Right ventricle myocardium superior (tissue), 1 donor: ENCODE measurements around the gene ENTR1. TPM values are rescaled to one million over a fixed set of nuclear protein-coding genes. Genes with fewer than 3 reads are reported as not detected.

Source experiments
- ATAC-seq: fragments of 200-7000 bp; cut with Tn5 transposase; one replicate; pipeline ENCODE4 v1.9.1; 2020; ENCODE audit warnings: mild to moderate bottlenecking; ENCODE audit not compliant: poor library complexity
- DNase-seq: peaks from one replicate; pipeline ENCODE4 v3.0.0-alpha.2; 2020
- intact Hi-C: fragments of 100-400 bp; cut with DNase I; formaldehyde crosslinking; loops from one replicate; pipeline ENCODE4 v1.11.2; 2022
- total RNA-seq: library from RNA; stranded (reverse); fragmentation: NEBNext Ultra II Directional; extraction: Animal tissue kit (Norgen Biotek cat#: 25700); gene quantifications from one replicate; pipeline ENCODE4 v1.2.1, GENCODE V29; 2021
- donor health status: DM: no; HTN: yes; CAD: no; lungs with severe emphysema.

Gene ENTR1
- total RNA-seq, 1 donor from 2014 or later, result 23.3 TPM

DNA sequence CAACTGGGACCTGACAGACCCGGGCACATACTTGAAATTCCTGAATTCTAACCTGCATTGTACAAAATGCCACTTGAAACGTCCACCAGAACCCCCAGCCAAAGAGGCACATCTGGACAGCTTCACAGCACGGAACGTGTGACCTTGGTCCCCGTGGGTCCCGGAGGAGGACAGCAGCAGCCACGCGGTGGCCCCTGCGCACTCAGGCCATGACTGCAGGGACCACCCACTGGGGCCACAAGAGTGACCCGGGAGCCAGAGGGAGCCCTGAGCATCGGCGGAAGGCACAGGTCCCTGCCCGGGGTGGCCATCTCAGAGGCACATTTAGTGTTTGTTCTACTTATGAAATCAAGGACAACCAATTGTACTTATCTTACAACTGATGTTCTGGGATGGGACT lies 8.3 kb downstream of the ENTR1 start:
- DNase-seq (no peak), ATAC-seq (no peak)
- intact Hi-C loops, result no loop called here

DNA sequence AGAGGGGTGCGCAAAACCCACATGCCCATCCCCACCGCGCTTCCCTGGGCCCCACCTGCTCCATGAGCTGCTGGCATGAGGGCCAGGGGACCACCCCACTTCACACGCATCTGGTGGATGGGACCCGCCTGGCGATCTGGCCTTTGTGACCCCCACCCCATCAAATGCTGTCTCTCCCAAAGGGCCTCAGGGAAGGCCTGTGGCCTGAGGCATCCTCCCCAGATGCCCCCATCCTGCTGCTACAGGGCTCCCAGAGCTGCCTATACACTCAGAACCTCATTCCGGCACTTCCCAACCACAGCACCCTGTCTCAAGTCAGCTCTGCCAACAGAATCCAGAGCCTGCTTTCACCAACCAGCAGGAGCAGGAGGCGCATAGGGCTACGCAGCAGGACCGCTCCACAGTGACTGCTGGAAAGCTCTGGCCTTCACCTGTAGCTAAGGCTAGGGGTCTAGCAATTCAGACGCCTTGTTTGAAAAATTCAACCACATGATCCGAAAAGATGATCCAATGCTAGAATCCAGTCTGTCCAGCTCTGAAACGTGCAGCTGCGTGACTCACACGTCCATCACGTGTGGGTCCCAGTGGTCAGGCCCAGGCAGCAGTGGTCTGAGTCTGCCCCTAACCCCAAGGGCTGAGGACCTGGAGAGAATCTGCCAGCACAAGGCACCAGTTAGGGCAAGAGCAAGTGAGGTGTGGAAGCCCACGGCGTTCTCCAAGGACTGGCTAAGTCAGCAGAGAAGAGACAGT lies 9.1 kb downstream of the ENTR1 start:
- intact Hi-C loops, result no loop called here
- DNase-seq (no peak), ATAC-seq (no peak)

DNA sequence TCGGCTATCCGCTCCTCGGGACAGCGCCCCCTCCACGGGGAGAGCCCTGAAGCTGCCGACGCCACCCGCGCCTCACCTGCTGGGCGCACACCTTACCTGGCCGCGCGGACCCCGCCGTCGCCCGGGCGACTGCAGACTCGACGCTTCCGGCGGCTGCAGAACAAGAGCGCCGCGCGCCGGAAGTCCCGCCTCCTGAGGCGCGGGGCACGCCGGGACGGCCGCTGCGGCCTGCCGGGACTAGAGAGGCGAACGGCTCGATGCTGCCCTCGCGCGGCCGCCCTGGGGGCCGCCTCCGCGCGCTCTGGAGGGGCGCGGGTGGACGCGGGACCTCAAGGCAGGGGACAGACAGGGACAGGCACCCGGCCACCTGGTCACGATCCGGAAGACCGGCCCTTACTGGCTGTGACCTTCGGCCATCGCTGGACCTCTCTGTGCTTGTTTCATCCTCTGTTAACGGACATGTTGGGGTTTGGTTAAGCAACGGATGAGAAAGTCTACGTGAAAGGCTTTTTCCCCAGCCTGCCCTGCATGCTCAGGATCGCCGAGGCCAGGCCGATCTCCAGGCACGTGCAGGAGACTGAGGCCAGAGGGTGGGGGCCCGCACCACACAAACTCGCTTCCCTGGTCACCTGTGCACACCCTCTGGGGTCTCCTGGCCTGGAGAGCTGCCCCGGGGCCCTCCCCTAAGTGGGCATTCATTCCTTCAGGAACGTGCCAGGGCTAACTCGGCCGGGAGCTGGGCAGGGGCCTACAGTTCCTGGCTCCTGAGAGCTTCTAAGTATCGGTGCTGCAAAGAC lies 10.2 kb downstream of the ENTR1 start, which contains the start of gene SNAPC4:
TSS of gene SNAPC4 (minus strand) at position 133 of the 797 bp plus-strand sequence. CDS start 1,742 bp downstream, outside the sequence.
- intact Hi-C loops, result no loop called here
- DNase-seq (peak; percentile 94), ATAC-seq (peak; percentile 97)

DNA sequence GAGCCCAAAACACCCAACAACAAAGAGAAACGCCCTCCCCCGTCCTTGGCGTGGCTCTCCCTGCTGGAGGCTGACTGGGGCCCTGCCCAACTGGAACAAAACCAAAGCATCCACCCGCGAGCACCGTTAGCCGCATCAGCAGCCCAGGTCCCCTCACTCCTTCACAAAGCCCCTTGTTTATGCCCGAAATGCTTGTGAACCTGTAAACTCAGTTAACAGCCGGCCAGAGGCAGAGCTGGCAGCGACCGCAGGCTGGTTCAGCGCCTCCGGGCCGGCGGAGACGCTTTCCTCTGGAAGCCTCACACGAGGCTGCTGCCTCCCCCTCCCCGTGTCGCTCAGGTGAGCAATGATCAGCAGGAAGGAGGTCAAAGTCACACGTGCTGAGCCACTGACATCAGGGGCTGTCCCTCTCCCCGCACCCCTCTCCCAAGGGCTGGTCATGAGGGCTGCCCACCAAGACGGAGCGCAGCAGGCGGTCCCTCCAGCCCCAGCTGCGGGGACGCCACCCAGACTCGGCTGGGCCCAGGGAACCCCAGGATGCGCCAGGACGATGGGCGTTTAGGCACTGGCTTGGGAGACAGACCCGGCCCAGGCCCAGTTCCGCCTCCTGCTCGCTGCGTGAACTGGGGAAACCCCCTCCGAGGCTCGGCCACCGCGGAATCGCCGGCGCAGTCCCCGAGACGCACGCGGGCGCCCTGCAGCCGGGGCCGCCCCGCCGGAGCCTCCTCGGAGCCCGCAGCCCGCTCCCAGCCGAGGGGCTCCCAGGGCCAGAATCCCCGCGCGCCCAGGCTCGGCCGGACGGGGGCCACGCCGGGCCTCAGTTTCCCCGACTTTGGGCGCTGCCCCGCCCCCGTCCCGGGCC lies 11.0 kb downstream of the ENTR1 start:
- no peak for DNase-seq
- ATAC-seq, result peak; percentile 3
- intact Hi-C loops, result no loop called here

DNA sequence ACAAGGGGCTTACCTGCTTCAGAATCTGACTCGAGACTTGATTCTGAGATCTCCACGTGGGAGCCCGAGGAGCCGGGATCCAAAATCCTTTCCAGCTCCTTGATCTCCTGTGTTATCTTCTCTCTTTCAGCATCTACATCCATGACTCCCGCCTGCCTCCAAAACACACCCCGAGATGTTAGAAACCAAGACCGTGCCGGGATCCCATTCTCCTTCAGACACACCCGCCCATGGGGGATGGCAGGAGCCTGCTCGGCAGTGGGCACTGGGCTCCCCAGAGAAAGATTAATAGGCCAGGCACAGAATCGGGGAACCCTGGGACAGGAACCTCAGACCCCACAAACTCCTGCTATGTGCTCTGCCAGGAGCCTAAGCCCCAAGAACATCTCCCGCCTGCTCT lies 12.1 kb downstream of the ENTR1 start:
- intact Hi-C loops, result no loop called here
- ATAC-seq, result no peak
- no peak for DNase-seq

DNA sequence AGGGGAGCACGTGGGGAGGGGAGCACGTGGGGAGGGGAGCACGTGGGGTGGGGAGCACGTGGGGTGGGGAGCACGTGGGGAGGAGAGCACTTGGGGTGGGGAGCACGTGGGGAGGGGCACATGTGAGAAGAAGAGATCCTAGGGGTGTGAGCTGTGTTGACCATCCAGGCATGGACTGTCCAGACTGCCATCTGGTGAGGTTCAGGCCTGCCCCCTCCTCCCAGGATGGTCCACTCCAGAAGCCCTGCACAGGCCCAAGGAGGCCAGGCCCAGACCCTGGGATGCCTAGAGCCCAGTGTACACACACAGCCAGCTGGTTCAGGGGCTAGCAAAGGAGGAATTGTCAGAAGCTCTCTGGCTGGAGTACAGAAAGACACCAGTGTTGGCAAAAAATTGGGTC lies 12.8 kb downstream of the ENTR1 start:
- intact Hi-C loops, result no loop called here

DNA sequence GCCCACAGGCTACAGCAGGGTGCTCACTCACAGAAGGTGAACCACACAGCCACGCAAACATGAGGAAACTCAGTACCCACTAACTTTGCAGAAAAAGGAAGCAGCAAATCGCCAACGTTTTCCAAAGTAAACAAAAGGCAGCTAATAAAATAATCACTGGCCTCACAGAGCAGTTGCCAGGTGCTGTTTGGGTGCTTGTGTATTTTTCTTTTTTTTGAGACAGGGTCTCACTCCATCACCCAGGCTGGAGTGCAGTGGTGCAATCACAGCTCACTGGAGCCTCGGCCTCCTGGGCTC lies 14.2 kb downstream of the ENTR1 start:
- intact Hi-C loops, result no loop called here
- no peak for ATAC-seq
- no peak for DNase-seq

More for the DNA sequence above, 12.8 kb downstream of the ENTR1 start:
- no peak for DNase-seq
- no peak for ATAC-seq

DNA sequence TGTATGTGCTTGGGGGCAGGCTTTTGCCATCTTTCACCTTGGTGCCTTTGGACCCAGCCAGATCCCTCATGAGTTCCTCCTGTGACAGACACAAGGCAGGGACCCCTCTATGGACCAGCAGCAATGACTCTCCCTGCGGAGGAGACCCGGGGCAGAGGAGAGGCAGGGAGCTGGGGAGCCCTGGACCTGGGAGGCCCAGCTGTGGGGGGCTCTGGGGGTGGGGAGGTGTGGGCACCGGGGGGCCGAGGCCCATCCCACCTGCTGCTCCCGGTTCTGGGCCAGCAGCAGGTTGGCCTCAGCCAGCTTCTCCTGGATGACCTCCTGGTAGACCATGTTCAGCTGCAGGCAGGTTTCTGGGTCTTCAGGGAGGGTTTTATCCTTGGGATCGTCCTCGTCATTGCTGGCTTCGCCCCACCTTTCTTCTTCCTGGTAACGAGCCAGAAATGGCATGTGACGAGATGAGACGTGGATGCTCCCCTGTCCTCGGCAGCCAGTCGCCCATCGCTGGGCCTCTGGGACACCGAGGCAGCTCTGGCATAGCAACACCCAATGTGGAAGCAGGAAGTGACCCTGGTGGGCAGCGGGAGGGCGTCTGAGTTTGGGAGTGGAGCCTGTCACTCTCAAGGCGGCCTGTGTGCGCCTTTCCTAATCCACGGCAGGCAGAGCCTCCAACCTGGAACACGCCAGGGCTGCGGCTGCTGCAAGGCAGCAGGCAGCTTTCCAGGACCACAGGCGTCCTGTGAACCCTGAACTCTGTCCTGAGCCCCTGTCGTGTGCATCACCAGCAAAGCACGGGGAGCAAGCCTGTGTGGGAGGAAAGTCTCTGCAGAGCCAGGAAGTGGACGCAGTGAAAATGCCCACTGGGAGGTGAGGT lies 14.8 kb downstream of the ENTR1 start:
- no peak for DNase-seq
- intact Hi-C loops, result no loop called here
- no peak for ATAC-seq

DNA sequence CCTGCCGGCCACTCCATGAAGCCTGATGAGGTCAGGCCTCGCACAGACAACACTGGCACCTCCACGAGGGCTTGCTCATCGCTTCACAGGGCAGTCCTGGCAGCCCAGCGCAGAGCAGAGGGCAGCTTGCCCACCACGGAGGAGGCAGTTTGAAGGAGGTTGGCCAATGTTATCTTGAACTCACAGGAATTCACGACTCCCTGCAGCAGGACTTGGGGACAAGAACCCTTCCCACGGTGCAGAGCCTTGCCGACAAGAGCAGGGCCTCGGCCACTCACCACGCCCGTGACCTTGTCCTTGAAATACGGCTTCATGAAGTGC lies 15.4 kb downstream of the ENTR1 start:
- intact Hi-C loops, result no loop called here
- DNase-seq, result no peak
- no peak for ATAC-seq

DNA sequence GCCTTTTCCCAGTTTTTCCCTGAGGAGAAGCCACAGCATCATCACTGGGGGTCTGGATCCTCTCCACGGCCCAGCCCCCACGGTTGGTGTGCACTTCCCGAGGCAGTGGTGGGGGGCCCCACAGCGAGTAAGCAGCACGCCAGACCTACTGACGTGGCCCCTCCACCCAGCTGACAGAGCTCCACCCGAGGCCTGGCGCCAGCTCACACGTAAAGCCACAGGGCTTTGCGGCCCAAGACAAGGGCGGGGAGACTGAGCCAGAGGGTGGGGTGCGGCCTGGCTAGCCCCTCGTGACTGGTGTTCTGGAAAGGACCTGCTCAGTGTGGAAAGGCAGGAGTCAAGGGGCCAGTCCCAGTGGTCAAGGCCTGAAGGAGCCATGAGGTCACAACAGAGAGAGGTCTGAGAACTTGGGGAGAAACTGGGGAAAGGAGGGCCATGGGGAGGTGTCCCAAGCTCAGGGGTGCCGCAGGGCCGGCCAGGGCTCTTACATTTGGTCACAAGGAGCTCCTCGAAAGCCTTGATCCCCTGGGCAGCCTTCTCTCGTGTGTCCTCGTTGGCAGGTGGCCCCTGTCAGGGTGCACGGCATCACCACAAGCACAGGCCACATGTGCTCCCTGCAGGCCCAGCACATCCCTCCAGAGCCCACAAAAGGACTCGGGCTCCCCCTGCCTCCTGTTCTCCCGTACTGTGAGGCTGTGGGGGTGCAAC lies 15.9 kb downstream of the ENTR1 start:
- intact Hi-C loops, result no loop called here
- ATAC-seq (no peak), DNase-seq (peak; percentile 61)

DNA sequence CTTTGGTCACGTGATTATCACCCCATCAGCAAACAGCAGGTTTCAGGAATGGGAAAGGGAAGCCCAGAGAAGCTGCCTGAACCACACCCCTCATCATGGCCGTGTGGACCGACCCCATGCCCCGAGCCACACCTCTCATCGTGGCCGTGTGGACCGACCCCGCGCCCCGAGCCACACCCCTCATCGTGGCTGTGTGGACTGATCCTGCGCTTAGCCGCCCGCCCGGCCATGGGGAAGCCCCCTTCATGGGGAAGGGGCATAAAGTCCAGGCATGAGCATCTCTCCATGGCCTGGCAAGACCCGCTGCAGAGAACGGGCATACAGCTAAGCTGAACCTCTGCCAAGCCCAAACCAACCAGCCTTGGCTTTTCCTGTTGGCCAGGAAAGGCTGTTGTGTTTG lies 16.9 kb downstream of the ENTR1 start:
- no peak for DNase-seq
- intact Hi-C loops, result no loop called here
- no peak for ATAC-seq

DNA sequence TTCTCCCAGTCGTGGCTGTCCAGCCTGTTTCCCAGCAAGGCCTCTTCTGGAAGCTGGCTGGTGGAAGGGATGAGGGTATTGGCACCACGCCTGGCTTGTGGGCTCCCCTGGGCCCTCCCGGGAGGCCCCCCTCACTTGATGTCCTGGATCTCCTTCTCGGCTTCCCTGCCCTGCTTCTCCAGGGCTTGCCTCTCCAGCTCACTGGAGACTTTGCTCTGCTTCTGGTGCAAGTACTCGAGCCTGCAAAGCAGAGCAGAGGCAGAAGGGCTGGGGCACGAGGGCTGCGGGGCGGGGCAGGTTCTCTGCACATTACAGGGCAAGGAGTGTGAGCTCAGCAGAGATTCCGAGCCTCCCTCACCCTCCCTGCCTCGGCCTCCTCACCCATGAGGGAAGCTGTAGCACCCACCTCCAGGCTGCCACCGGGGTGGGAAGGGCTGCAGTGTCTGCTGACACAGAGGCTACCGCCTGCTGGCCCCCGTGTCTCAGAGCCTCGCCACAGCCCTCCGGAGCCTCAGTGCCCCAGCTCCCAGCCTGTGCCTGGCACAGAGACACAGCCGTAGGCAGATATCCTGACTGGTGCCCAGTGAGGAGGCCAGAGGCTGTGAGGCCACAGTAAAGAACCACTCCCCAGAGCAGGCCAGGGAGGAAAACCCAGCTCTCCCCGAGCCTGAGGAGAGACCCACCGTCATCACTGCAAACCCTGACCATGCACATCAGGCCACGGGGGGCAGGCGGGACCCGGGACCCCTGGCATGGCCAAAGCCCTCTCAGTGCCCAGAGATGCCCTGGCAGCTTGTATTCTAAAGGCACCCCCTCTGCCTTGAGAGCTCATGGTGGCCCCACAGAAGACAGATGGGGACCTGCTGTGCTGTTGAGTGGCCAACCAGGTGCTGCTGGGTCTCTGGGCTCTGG lies 17.6 kb downstream of the ENTR1 start:
- DNase-seq (no peak), ATAC-seq (no peak)
- intact Hi-C loops, result no loop called here

DNA sequence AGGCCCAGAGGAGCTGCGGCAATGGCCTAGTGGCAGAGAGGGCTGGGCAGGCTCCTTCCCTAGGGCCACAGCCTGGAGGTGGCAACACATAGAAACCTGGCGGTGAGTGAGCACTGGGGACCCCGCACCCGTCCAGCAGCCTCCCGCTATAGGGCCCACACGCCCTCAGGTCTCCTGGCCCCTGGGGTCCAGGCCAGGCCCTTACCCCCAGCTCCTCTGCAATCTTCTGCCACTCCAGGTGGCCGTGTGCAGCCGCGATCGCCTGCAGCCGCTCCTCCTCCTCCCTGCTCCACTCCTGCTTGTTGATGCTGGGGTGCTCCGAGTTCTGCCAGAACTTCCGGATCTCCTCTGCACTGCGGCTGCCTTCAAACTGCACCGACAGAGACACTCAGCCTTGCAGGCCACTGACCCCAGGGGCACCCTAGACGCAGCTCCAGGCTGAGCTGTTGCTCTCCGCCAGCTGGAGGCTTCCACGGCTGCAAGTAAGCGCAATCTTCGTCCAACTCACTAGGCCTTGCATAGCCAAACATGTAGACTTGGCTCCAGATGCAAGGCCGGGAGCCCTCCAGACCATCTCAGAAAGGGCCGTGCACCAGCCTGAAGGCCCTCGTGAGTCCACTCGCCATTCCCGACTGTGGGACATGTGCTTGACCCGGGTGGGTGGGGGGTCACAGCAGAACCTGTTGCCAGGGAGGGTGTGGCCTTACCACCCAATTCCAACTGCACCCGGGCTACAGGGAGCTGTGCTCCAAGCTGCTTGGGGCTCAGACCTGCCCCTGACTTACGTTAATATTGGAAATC lies 18.5 kb downstream of the ENTR1 start:
- ATAC-seq (no peak), DNase-seq (no peak)
- intact Hi-C loops, result no loop called here

DNA sequence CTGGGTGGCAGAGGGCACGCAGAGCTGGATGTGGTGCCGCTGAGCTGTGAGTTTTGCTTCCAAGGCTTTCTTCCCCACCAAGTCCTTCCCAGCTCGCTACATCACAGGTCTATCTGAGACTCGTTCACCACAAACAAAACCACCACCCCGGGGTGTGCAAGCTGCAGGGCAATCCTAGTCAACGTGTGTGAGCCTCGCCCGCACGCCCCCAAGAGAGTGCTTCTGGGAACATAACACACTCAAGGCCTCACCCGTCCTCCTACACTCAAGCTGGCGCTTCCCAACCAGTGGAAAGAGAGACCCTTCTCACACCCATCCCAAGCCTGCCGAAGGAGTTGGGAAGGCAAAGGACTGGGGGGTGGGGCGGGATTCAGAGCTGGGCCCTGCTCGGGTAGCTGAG lies 21.0 kb downstream of the ENTR1 start:
- intact Hi-C loops, result no loop called here
- ATAC-seq, result no peak
- no peak for DNase-seq

DNA sequence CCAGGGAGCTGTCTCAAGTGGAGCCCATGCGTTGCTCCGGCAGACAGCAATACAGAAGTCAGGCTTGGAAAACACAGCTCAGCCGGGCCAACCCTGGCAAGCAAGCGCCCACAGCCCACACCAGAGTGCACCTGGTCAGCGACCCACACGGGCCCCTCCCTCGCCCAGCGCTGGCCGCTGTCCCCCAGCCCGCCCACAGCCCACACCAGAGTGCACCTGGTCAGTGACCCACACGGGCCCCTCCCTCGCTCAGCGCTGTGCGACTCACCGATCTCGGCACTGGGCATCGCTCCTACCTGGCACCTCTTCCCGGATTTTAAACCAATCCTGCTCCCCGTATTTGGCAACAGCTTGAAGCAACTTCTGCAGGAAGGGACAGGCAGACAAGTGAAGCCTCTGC lies 23.2 kb downstream of the ENTR1 start:
- DNase-seq, result no peak
- no peak for ATAC-seq
- intact Hi-C loops, result no loop called here

DNA sequence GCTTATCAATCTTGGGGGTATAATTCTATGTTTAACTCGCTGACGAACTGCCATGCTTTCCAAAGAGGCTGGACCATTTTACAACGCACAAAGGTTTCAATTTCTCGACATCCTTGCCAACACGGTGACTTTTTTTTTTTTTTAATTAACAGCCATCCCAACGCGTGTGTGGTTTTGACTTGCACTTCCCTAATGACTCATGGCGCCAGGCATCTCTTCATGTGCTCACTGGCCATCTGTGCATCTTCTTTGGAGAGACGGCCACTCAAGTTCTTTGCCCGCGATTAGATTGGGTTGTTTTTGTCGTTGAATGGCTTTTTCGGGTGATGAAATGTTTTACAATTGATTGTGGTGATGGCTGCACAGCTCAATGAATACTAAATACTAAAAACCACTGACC lies 24.4 kb downstream of the ENTR1 start:
- ATAC-seq (no peak), DNase-seq (no peak)
- intact Hi-C loops, result no loop called here
